Measurements from ENCODE around the gene CEP112.

Gene CEP112

GRCh38 chr17:65926599-65926998 is 265.3 kb downstream of the CEP112 start:
- no peak overlapping the region for H3K27ac Mint-ChIP-seq
- H3K27me3 Mint-ChIP-seq (ENCODE audit: low read depth): no peaks in the 10 kb centered on the region
- no peak for TF ChIP-seq CTCF (IDR thresholded peaks at IDR 0.05; ENCODE audit: unreplicated experiment in 3 of 3)
- no peaks in the 10 kb centered on the region for H3K4me1 Mint-ChIP-seq
- H3K4me3 Mint-ChIP-seq: no peak overlapping the region
- H3K36me3 Mint-ChIP-seq (ENCODE audit: low read depth): peaks cover 31% of the 10 kb centered on the region
- peaks cover 5% of the 10 kb centered on the region for H3K9me3 Mint-ChIP-seq

GRCh38 chr17:65925606-65926307 is 266.2 kb downstream of the CEP112 start:
- H3K36me3 Mint-ChIP-seq (ENCODE audit: low read depth): peaks cover 28% of the 10 kb centered on the region
- TF ChIP-seq CTCF (IDR thresholded peaks at IDR 0.05; ENCODE audit: unreplicated experiment in 3 of 3): no peak
- H3K27ac Mint-ChIP-seq: no peak overlapping the region

GRCh38 chr17:65920996-65921395 is 270.9 kb downstream of the CEP112 start:
- peak overlapping the region in 1 of 3 experiments; percentile 7 for H3K27ac Mint-ChIP-seq
- no peak for TF ChIP-seq CTCF (IDR thresholded peaks at IDR 0.05; ENCODE audit: unreplicated experiment in 3 of 3)
- H3K36me3 Mint-ChIP-seq (ENCODE audit: low read depth): peaks cover 15% of the 10 kb centered on the region
- no peaks in the 10 kb centered on the region for H3K27me3 Mint-ChIP-seq (ENCODE audit: low read depth)
- H3K9me3 Mint-ChIP-seq: peaks cover 2% of the 10 kb centered on the region
- H3K4me3 Mint-ChIP-seq: no peak overlapping the region
- peaks cover 24% of the 10 kb centered on the region for H3K4me1 Mint-ChIP-seq

More at GRCh38 chr17:65925606-65926307, 266.2 kb downstream of the CEP112 start:
- Mint-ChIP-seq H3K4me1 (peaks cover 6% of the 10 kb centered on the region), H3K27me3 (ENCODE audit: low read depth) (no peaks in the 10 kb centered on the region), H3K9me3 (peaks cover 2% of the 10 kb centered on the region), H3K4me3 (no peak overlapping the region)

DNA sequence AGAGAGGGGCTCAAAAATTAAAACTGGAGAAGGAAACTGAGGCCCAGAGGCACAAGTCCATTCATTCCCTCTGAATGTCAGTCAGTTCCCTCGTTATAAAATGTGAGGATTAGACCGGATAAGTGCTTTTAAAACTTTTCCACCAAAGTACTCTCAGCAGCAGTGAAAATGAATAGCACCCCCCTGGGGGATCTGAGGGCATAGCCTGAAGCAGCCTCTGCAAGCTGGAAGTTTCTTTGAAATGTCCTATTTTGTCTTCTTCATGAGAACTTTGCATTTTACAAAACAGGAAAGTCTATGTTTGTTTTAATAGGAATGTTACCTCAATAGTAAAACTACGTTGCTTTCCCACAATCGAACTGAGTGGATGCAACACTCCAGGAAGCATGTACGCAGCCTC is 273.0 kb downstream of the CEP112 start:
- peaks cover 13% of the 10 kb centered on the region for H3K36me3 Mint-ChIP-seq (ENCODE audit: low read depth)
- no peaks in the 10 kb centered on the region for H3K9me3 Mint-ChIP-seq
- TF ChIP-seq CTCF (IDR thresholded peaks at IDR 0.05; ENCODE audit: unreplicated experiment in 3 of 3): peak; percentile 9 to 30 (median 19)
- H3K27ac Mint-ChIP-seq: peak overlapping the region; percentile 61 to 90 (median 75)
- H3K27me3 Mint-ChIP-seq (ENCODE audit: low read depth): no peaks in the 10 kb centered on the region
- H3K4me1 Mint-ChIP-seq: peaks cover 24% of the 10 kb centered on the region
- no peak overlapping the region for H3K4me3 Mint-ChIP-seq

GRCh38 chr17:65918500-65918899 is 273.4 kb downstream of the CEP112 start:
- no peak for TF ChIP-seq CTCF (IDR thresholded peaks at IDR 0.05; ENCODE audit: unreplicated experiment in 3 of 3)
- Mint-ChIP-seq H3K9me3 (no peaks in the 10 kb centered on the region), H3K4me1 (peaks cover 24% of the 10 kb centered on the region), H3K4me3 (no peak overlapping the region), H3K27me3 (ENCODE audit: low read depth) (no peaks in the 10 kb centered on the region), H3K27ac (peak overlapping the region; percentile 61 to 90 (median 75)), H3K36me3 (ENCODE audit: low read depth) (peaks cover 13% of the 10 kb centered on the region)

- TF ChIP-seq CTCF (IDR thresholded peaks at IDR 0.05; ENCODE audit: unreplicated experiment in 3 of 3): no peak
- Mint-ChIP-seq H3K4me3 (no peak overlapping the region), H3K27me3 (ENCODE audit: low read depth) (no peaks in the 10 kb centered on the region), H3K9me3 (no peaks in the 10 kb centered on the region), H3K27ac (peak overlapping the region in 1 of 3 experiments; percentile 3), H3K36me3 (ENCODE audit: low read depth) (peaks cover 13% of the 10 kb centered on the region), H3K4me1 (peaks cover 24% of the 10 kb centered on the region)
Measured at GRCh38 chr17:65917560-65917959, 274.4 kb downstream of the CEP112 start.
